ENCODE data around the gene VAV2.
A peak's percentile ranks its signal among the peaks of the same experiment; 100 is the strongest.

The VAV2 gene

DNA sequence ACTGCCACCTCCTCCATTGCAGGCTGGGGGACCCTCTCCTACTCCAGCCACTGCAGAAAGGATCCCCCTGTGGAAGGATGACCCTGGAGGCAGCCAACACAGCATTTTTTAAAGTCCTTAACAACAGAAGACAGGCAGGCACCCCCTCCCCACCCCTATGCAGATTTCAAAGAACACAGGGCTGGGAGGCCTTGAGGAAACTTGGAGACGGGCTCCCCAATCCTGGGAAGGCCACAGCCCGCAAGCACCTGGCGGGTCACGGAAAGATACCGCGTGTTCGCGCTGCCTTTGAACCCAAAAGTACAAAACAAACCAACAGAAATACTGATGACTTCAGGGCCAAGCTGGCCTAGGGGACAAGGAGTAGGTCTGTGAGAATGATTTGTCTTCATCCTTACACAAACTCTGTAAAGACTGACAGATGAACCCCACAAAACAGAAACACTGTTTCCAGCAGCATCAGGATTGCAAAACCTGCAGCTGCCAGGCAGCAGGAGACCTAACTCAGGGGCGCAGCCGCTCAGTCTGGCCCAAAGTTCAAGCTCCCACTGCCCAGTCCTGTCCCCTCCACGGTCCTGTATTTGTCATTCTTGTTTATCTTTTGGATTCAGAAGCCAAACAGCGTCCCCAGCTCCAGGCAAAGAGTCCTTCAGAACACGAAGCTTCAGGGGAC lies 13.8 kb downstream of the VAV2 start:
- no peaks in the 10 kb centered on the region for H3K36me3 ChIP-seq (ENCODE audit: low read depth)
- no peak for ATAC-seq (ENCODE audit: low read depth)
- TF ChIP-seq, protein P1, sequence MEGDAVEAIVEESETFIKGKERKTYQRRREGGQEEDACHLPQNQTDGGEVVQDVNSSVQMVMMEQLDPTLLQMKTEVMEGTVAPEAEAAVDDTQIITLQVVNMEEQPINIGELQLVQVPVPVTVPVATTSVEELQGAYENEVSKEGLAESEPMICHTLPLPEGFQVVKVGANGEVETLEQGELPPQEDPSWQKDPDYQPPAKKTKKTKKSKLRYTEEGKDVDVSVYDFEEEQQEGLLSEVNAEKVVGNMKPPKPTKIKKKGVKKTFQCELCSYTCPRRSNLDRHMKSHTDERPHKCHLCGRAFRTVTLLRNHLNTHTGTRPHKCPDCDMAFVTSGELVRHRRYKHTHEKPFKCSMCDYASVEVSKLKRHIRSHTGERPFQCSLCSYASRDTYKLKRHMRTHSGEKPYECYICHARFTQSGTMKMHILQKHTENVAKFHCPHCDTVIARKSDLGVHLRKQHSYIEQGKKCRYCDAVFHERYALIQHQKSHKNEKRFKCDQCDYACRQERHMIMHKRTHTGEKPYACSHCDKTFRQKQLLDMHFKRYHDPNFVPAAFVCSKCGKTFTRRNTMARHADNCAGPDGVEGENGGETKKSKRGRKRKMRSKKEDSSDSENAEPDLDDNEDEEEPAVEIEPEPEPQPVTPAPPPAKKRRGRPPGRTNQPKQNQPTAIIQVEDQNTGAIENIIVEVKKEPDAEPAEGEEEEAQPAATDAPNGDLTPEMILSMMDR (IDR thresholded peaks at IDR 0.05; ENCODE audit: poor library complexity, severe bottlenecking): no peak
- no peaks in the 10 kb centered on the region for H3K9me3 ChIP-seq (ENCODE audit: severe bottlenecking)
- no peaks in the 10 kb centered on the region for H3K27me3 ChIP-seq (ENCODE audit: insufficient read depth, poor library complexity, severe bottlenecking)
- peak; percentile 12 for DNase-seq (ENCODE audit: low spot score)
- no peak overlapping the region for H3K27ac ChIP-seq (ENCODE audit: poor library complexity, severe bottlenecking)
- H3K4me3 ChIP-seq (ENCODE audit: severe bottlenecking): no peak overlapping the region
- H3K4me1 ChIP-seq (ENCODE audit: insufficient read depth, poor library complexity, severe bottlenecking): peaks cover under 1% of the 10 kb centered on the region

DNA sequence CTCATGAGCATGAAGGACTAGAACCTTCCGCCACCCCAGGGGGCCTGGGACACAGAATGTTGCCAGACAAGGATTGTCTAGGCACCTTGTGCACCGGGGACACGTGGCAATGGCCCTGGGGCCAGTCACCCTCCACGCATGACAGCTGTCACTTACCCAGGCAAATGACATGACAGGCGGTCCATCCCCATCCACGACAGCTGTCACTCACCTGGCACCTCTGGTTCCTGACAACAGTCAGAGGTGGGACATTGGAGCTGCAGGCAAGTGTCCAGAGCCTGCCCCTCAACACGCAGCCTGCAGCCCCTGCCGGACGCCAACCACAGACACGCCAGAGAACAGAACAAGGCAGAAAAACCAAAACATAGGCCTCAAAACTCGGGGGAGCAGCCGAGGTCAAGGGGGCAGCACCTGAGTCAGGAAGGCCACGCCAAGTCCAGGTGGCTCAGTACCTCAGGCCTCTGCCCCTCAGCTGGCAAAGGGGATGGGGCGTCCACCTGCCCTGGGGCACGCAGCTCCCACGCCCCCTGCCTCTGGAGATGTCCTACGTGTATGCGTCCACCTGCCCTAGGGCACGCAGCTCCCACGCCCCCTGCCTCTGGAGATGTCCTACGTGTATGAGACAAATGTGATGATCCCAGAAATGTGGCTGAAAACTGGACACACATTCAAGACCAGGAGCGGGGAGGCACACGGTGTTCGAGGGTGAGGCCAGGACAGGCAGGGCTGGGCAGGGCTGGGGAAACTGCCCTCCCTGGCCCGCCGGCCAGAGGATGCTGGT lies 14.5 kb downstream of the VAV2 start:
- H3K27me3 ChIP-seq (ENCODE audit: insufficient read depth, poor library complexity, severe bottlenecking): no peaks in the 10 kb centered on the region
- H3K36me3 ChIP-seq (ENCODE audit: low read depth): no peaks in the 10 kb centered on the region
- DNase-seq (ENCODE audit: low spot score) (peak; percentile 54), ATAC-seq (ENCODE audit: low read depth) (no peak)
- no peak overlapping the region for H3K4me3 ChIP-seq (ENCODE audit: severe bottlenecking)
- no peak overlapping the region for H3K27ac ChIP-seq (ENCODE audit: poor library complexity, severe bottlenecking)
- TF ChIP-seq, protein P1 (IDR thresholded peaks at IDR 0.05; ENCODE audit: poor library complexity, severe bottlenecking): no peak
- peaks cover 8% of the 10 kb centered on the region for H3K4me1 ChIP-seq (ENCODE audit: insufficient read depth, poor library complexity, severe bottlenecking)
- H3K9me3 ChIP-seq (ENCODE audit: severe bottlenecking): no peaks in the 10 kb centered on the region

DNA sequence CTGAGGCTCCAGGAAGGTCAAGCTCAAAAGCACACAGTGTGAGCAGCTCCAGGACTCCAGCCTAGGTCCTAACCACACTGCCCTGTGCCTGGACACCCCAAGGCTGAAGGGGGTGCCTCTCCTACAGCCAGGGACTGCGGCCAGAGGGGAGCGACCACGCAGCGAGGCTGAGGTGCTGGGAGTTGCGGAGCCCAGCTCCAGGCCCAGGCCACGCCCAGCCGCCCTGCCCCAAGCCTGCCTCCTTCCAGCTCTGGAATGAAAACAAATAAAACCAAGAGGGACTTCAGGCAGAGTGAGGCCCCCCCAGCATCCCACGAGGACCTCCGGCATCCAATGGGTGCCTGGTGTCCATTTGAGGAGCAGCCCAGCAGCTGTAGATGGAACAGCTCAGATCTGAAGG lies 15.2 kb downstream of the VAV2 start:
- H3K27ac ChIP-seq (ENCODE audit: poor library complexity, severe bottlenecking): no peak overlapping the region
- H3K9me3 ChIP-seq (ENCODE audit: severe bottlenecking): no peaks in the 10 kb centered on the region
- no peaks in the 10 kb centered on the region for H3K27me3 ChIP-seq (ENCODE audit: insufficient read depth, poor library complexity, severe bottlenecking)
- H3K4me3 ChIP-seq (ENCODE audit: severe bottlenecking): no peak overlapping the region
- DNase-seq (ENCODE audit: low spot score): peak; percentile 49
- no peak for ATAC-seq (ENCODE audit: low read depth)
- H3K36me3 ChIP-seq (ENCODE audit: low read depth): no peaks in the 10 kb centered on the region
- TF ChIP-seq, protein P1 (IDR thresholded peaks at IDR 0.05; ENCODE audit: poor library complexity, severe bottlenecking): no peak
- H3K4me1 ChIP-seq (ENCODE audit: insufficient read depth, poor library complexity, severe bottlenecking): peaks cover 13% of the 10 kb centered on the region

DNA sequence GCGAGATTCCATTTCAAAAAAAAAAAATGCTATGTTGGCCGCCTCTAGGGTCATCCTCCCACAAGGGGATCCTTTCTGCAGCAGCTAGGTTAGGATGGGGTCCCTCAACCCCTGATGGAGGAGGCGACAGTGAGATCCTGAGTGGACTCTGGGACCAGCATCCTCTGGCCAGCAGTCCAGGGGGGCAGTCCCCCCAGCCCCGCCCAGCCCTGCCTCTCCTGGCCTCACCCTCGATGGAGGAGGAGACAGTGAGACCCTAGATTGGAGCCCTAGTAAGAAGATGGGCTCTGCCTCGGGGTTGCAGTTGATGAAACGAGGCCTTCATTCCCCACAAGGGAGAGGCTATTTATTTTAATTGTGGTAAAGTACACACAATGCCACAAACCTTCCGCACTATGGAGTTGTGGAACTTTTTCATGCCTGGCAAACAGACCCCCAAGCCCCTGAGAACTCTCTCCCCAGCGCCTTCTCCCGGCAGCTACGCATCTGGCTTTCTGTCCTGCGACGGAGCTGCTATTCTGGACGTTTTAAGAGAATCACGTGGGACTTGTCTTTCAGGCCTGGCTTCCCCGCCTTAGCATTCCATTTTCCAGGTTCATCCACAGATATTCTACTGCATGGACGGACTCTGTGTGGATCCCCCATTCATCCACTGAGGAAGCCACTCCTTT lies 15.8 kb downstream of the VAV2 start:
- H3K4me1 ChIP-seq (ENCODE audit: insufficient read depth, poor library complexity, severe bottlenecking): peaks cover 16% of the 10 kb centered on the region
- peak; percentile 19 for DNase-seq (ENCODE audit: low spot score)
- ATAC-seq (ENCODE audit: low read depth): no peak
- H3K36me3 ChIP-seq (ENCODE audit: low read depth): no peaks in the 10 kb centered on the region
- H3K4me3 ChIP-seq (ENCODE audit: severe bottlenecking): no peak overlapping the region
- H3K27me3 ChIP-seq (ENCODE audit: insufficient read depth, poor library complexity, severe bottlenecking): no peaks in the 10 kb centered on the region
- H3K9me3 ChIP-seq (ENCODE audit: severe bottlenecking): no peaks in the 10 kb centered on the region
- TF ChIP-seq, protein P1 (IDR thresholded peaks at IDR 0.05; ENCODE audit: poor library complexity, severe bottlenecking): no peak
- no peak overlapping the region for H3K27ac ChIP-seq (ENCODE audit: poor library complexity, severe bottlenecking)
